Measurements from ENCODE around the gene SAMD4A.

Gene SAMD4A

DNA sequence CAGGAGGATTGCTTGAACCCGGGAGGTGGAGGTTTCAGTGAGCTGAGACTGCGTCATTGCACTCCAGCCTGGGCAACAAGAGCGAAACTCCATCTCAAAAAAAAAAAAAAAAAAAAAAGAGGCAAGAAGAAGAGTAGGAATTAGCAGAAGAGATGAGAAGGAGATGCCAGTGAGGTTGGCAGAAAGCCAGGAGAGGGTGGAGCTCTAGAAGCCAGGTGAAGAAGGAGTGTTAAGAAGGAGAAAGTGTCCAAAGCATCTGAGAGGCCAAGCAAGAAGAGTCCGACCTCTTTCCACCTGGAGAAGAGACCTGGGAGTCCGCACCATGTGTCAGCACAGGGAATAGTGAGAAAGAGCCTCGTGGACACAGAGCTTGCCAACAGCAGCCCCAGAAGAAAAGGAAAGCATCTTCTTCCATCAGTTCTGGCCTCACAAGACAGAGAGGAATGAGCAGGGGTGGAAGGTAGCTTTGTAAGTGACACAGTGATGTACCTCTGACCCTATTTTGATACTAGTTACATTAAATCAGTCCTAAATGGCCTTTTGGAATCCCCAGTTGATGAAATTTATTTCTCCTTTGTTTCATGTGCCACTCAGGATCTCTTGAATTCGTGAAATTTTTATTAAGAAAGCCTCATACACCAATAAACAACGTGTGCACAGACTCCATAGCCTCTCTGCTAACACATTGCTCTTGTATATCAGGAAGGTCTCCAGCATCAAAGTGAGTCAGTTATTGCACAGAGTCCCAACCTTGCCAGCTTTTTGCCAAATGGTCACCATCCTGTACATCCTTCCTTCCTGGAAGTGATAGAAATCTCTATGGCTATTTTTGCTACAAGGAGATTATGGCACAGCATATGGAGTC, 70.6 kb downstream of the SAMD4A start:
- DNase-seq = no peak

DNA sequence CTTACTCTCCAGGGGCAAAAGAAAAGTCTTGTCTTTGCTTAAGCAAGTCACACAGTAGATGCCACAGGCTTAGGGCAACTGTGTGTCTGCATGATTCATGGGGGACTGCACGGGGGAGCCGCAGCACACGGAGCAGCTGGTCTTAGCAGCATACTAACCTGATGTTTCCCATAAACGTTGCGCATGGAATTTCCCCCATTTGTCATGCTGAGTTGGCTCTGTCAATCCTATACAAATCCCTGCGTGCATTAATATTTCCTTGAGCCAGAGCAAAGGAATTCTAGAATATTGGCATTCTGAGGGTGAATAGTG, 71.2 kb downstream of the SAMD4A start:
- no peak for DNase-seq

DNA sequence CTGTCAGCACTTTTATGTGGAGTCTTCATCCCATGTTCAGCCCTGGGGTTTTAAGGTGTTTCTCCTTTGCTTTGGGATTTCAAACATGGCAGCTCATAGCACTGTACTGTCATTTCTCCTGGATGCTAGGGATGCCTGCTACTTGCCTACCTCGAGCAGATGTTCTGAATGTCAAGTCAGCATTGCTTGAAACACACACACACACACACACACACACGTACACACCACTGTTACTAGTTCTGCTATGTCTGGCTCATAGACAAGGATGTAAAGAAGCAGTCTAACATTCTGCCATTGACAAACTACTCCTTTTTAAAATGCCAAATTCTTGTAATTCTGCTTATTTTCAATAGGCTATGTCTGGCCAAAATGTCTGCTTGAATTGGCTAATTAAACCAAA, 72.7 kb downstream of the SAMD4A start:
- no peak for DNase-seq

DNA sequence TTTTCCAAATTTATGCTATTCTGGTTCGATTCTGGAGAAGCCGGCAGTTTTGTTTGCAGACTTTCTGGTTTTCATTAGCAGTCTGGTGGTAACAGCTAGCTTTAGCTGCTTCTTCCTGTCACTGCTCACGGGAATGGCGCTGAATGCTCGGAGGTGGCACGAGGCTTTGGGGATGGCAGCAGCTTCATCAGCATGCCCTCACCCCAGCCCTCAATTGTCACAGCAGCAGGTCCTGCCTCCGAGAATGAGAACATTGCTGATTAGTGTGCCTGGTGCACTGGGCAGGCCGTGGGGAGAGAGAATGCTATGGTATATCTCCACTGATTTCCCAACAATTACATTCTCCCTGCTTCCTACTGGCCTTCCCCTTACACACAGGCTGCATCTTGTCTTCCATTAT, 73.6 kb downstream of the SAMD4A start:
- no peak for DNase-seq

DNA sequence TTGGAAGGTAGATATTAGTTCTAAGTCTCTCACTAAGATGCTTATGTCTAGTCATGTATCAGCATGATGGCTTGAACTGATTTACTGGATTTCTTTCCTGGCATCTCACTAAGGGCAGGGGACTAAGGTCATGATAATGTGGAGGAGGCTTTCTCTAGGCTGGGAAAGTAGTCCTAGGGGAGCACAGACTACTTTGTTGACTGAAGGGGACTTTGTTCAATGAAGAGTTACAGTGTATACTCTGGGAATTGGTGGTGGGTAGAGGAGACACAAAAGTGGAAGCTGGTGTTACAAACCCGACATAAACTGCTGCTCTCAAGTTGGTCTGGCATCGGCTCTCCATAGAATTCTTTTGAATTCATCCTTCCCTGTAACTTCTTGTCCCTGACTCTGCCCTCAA, 75.2 kb downstream of the SAMD4A start:
- DNase-seq = no peak

DNA sequence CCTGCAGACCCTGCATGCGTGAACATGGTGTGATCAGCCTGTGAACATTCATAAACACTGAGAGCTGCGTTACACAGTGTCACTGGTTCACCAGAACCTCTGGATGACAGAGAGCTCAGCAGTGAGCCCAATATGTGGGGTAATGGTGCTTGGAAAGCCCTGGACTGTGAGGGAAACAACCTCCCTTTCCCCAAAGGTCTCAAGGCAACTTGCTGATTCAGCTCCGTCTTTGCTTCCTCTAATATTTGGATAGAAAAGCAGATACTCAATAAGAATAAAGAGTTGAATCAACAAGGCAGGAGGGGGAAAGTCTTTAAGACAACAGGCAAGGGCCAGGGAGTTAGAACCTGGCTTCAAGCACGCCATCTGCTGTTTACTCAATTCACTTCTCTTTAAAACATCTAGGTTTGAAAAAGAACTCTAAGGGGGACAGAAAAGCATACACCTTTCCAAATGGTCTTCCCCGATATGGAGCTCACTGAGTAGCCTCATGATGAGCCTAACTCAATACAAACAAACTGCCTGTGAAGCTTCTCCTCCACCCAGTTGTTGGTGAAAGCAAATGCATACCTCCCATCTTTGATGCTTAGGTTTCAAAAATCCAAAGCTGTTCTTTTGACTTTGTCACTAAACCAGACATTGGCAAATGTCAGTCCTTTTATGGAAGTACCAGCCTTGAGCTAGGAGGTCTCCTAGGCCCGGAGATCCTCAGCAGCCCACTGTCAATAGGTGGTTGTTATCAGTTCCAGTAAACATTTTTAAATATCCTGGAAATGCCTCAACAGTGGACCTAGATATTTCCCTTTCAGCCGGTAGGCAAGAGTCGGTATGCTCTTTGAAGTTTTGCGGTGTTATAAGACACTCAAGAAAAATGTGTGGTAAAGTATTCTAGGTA, 76.1 kb downstream of the SAMD4A start:
- no peak for DNase-seq

DNA sequence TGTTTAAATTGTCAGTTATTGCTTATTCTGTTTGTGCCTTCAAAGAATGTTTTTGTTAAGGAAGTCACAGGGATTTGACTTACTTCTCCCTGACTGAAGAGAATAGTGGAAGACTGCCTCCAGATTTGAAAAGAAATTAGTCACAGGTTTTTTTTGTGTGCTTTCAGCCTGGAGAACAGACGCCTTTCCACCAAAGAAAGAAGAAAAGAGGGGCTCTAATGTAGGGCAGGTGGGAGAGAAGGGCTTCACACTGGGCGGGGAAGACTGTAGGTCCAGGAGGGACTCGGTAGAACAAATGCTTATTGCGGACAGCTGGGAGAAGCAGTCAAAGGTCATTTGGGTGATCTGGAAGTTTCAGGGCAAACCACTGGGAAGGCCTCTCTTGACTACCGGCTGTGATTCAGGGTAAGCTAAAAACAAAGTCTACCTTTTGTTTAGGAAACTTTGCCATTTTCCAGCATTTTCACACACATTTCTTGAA, 76.8 kb downstream of the SAMD4A start:
- no peak for DNase-seq

DNA sequence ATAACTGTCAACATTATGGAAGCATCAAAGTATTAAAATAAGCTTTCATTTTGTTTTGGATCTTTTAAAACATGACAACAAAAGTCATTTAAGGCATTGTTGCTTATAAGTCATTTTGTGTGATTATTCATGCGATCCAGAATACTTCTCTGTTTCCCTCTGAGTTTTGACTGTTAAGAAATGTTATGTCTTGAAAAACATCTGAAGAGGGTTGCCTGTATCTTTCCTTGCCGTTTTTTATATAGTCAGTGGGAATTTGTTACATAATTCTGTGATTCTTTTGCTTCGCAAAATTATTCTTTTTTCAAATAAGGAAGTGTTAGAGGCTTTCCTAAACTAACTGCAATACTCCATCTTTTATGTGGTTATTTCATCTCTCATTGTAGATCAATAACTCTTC, 78.7 kb downstream of the SAMD4A start:
- DNase-seq = no peak

DNA sequence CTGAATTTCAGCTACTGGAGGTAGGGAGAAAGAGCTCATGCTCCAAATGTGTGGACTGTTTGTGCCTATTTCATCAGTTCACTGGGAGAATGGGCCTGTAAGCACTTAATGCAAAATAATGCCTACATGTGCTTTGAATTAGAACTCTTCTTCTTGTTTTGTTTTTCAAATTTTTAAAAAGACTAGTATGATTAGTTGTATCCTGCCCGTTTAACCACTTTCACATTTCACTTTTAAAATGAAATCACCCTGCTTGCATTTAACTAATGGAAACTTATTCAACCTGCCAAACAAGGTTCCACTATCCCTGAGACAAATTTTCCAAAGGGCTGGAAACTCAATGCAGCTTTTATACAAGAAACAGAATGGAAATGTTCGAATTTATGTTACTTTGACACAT, 79.7 kb downstream of the SAMD4A start:
- DNase-seq = no peak

DNA sequence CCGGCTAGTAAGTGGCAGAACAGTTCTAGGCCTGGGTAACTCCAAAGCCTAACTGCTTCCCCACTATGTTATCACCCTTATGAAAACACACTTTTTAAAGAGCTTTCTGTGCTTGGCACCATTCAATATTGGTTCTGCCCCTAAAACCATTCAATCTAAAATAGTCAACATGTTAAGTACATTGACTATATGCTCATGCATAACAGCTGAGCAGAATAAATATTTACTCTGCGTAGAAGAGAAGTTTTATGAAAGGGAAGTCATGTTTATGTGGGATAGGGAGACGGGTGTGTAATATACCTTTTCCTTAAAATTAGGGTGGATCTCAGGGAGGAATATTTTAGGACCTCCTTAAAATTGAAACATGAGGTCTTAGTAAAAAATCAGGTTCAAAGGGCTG, 80.5 kb downstream of the SAMD4A start:
- no peak for DNase-seq

DNA sequence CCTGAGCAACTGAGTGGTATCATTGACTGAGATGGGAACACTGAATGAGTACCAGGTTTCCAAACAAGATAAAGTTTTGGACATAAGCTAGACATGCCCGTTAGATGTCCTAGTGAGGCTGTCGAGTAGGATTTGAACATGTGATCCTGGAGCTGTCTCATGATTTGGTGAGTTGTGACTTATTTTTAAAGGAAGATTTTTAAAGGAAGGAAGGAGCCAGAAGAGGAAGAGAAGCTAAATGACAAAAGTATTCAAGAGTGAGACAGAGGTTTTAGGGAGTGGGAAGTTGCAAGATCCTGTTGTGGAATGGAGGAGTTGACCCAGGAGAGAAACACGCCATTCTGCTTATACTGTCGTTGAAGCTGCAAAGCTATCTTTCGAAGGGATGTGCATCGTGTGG, 82.1 kb downstream of the SAMD4A start:
- DNase-seq = peak; percentile 62

DNA sequence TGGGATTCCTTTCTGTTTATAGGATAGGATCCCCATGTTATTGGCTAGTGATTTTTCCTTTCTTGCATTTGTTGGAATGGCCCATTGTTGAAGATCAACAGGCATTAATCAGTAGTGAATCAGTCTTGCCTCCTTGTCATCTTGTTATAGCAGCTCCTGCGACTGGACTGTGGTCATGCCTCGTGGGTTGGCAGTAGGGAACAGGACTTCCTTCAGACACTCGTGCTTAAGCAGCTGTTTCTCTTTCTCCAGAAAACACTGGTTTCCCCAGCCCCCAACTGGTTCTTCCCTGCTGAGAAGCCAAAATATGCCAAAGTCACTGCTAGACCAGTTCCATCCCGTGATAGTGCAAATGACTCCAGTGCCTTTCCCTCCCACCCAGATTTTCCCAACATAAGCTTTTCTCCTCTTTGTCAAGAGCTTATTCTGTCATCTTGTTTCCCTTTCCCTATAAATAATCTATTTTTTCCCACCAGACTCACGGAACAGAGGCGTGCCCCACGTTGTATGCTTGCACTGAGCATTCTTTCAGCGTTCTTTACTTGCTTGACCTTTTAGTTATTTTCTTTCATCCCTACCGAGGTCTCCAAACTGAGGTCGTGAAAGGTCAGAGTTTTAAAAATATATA, 83.5 kb downstream of the SAMD4A start:
- peak; percentile 94 for DNase-seq

DNA sequence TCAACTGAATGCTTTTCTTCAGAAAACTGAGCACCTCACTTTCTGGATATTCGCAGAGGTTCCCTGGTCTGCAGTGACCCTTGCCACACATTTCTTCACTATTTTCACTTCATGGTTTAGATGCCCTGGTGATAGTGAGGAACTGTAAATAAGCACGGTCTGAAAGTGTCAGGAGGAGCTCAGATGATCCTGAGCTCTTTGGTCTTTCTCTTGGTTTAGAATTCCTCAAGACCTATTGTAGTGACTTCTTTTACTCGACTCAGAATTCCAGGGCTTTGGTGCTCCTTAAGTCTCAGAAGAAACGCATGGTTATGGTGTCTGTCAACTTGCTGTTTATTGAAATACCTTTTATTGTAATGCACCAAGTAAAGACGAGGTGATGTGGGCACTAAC, 84.0 kb downstream of the SAMD4A start:
- peak; percentile 78 for DNase-seq

DNA sequence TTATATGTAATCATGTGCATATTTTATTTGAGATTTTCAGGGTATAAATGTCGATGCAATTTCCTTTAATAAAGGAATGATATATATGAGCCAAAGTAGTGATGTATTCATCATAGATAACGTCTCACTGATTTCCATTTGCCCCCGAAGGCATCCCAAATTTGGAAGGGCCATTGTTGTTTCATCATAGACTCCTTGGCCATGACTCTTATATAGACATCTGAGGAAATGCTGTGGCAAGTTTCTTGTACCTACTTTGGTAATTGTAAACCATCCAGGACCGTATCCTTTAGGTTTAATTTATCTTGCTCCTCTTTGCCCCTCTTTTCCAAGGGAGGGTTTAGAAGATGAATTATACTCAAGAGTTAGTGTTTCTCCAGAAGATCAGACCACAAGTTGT, 84.7 kb downstream of the SAMD4A start:
- no peak for DNase-seq

DNA sequence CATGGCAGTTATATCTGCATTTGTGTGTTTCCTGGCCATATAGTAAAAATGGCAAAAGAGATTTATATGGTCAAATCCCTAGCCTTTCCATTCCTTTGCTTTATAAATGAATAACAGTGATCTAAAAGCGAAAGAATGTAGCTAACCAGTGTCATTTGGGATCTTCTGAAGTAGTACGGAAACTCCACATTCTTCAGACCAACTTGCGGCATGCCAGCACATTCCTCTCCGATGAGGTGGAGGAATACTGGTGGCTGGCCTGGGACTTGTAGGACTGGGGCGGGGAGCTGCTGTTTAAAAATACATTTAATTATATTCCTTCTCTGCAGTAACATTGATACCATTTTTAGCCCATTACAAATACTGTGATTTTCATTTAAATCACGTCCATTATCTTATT, 85.3 kb downstream of the SAMD4A start:
- DNase-seq = no peak

DNA sequence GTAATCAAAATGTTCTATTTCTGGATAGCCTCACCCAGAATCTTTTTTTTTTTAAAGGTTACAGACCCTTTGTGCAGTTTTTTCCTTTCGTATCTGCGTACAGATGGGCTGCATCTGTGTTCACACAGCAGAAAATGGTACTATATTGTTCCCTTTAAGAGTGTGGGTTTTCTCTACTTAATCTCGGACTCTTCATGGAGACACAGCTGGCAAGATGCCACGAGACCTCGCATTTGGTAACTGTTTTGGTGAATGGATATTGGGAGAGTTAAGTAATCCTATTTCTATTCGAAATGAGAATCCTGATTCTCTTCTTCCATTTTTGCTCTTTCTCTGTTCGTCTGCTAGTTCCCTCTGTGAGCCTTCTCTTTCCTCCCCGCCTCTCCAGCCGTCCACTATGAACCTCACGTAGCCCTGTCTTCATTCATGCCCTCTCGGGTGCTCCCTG, 85.7 kb downstream of the SAMD4A start:
- no peak for DNase-seq

DNA sequence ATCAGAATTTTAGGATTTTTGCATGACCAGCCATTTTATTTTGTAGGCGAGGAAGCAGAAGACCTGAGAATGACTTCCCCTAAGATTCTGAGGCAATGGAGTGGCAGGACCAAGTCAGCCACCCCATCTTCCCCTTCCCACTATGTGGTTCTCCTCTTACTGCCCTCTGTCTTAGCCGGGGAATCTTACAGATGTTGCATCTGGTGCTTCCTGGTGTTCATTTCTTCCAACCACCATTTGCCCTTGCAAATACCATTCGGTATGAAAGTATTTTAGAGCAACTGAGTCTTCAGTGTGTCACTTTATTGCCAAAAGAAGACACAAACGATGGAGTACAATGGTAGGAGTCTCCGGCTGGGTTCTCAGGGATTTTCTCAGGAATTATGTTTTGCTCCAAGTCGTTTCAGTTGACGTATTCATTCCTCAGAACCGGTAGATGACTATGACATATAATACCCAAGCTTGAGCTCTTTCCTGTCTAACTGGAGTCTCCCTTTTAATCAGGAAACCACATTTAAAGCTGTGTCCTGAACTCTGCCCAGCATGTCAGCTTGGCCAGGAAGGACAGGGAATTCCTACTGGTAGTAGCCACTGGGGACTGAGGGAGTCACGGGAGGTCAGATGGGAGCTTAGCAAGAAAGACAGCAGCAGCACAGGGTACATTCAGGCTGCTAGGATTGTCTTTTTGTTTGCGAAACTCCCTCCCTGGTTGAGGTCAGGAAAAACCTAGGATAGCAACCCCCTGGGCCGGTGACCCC, 87.0 kb downstream of the SAMD4A start:
- peak; percentile 52 for DNase-seq

DNA sequence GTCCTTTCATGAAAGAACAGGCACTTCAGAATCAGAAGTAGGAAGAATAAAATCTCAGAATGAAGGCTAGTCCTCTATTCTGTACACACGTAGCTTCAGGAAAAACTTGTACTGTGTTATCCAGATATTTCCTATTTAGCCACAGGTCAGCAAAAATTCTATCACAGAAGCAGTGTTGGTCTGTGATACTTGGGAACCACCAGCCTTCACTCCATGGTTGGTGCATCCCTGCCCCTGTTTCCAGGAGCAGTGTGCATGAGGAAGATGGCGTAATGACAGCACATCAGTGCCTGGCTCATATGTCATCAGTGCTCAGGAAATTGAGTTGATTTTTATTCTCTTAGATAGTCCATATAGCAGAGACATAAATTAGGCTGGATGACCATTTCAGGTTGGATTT, 87.7 kb downstream of the SAMD4A start:
- peak; percentile 31 for DNase-seq

DNA sequence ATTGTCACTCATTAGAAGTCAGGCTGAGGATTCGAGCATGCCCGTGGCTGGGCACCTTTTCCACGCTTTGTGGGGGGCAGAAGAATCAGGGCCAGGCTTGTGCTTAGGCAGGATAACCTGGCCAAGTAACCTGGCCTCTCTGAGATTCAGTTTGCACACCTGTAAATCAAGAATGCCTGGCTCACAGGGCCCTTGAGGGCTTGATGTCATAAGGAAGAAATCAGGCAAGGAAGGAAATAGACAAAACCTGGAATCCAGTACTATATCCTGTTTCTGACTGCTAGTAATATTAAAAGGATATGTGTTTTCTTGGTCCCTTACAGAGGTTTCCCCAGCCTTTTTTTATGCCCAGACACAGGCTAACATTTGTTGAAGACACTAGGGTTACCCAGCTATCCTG, 91.9 kb downstream of the SAMD4A start:
- no peak for DNase-seq

DNA sequence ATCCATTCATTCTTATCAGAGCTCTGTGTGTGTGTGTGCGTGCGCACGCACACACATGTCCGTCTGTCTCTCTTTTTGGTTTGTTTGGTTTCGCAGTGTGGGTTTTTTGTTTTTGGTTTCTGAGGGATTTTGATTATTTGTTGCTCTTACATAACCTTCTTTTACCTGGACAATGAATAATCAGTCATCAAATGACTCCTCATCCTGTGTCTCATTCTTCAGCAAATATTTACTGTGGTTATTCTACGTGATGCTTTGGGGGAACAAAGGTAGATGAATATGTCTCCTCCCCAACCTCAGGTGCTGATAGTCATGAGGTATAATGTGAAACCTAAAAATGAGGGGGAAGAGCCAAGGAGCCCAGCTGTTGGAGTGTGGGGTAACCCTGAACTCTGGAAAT, 92.4 kb downstream of the SAMD4A start:
- DNase-seq = no peak

DNA sequence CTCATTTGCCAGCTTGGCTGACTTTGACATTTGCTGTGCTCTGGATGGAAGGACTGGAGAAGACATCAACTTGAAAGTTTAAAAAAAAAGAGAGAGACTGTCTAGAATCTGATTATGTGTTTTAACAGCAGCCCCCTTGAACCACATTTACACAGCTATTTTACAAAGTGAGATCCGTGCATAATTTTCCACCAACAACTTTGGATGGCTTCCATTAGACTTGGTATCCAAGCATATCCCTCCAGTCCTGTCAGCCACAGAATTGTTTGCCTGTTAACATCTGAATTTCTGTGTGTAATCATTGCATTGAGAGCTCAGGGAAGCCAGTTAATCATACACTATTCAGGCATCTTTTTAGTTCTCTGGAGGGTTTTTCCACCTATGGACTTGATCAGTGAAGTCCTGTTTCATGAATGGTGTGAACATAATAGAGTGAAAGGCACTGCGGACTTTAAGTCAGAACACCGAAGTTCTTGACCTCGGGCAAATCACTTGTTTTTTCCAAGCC, 93.7 kb downstream of the SAMD4A start:
- DNase-seq = no peak

DNA sequence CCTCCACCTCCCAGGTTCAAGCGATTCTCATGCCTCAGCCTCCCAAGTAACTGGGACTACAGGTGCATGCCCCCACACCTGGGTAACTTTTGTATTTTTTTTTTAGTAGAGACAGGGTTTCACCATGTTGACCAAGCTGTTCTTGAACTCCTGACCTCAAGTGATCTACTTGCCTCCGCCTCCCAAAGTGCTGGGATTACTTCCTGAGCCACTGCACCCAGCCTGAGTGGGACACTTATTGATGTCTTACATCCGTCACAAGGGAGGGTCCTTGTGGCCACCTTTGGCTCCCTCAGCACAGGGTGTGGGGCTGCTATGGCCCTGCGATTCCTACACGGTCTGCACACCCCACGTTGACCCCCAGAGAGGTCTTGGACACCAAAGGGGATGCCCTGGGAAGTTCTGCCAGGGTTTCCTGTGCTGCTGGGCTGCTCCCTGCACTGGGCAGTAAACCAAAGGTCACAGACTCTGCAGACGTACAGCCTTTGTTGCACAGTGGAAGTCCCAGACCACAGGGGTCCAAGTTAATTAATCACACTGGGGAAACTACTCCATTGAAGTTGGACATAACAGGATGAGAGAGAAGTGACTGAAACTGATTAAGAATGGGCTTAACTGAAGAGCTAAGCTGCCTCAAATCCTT, 95.7 kb downstream of the SAMD4A start:
- DNase-seq = no peak

Data from inflammatory macrophage treated with lipopolysaccharide for 4 hours (primary cell).